Measurements from ENCODE around the gene CX3CL1.

CX3CL1 gene

GRCh38 chr16:57432505-57432904, 60.2 kb downstream of the CX3CL1 start:
- Histone ChIP-seq H3K4me3 (ENCODE audit: low read length in 2 of 2) (no peak overlapping the region), H3K27me3 (ENCODE audit: control insufficient read depth in 2 of 2, insufficient read depth in 2 of 2, low read length in 2 of 2) (no peaks in the 10 kb centered on the region), H3K27ac (ENCODE audit: low read depth in 2 of 2, low read length in 2 of 2) (no peak overlapping the region), H3K36me3 (ENCODE audit: control insufficient read depth in 2 of 2, insufficient read depth in 2 of 2, low read length in 2 of 2) (peaks cover 67 to 76% of the 10 kb centered on the region in 2 donors), H3K4me1 (ENCODE audit: control insufficient read depth in 2 of 2, insufficient read depth in 2 of 2, low read length in 2 of 2) (peaks cover 0 to 3% of the 10 kb centered on the region in 2 donors), H3K9me3 (ENCODE audit: control insufficient read depth in 2 of 2, low read length in 2 of 2) (no peaks in the 10 kb centered on the region), H3K9ac (ENCODE audit: low read depth in 1 of 2, low read length in 2 of 2) (no peak overlapping the region)

- H3K36me3 ChIP-seq (ENCODE audit: control insufficient read depth in 2 of 2, insufficient read depth in 2 of 2, low read length in 2 of 2), result peaks cover 71 to 72% of the 10 kb centered on the region in 2 donors
- H3K27ac ChIP-seq (ENCODE audit: low read depth in 2 of 2, low read length in 2 of 2), result no peak overlapping the region
- peaks cover 0 to 3% of the 10 kb centered on the region in 2 donors for H3K4me1 ChIP-seq (ENCODE audit: control insufficient read depth in 2 of 2, insufficient read depth in 2 of 2, low read length in 2 of 2)
- no peaks in the 10 kb centered on the region for H3K9me3 ChIP-seq (ENCODE audit: control insufficient read depth in 2 of 2, low read length in 2 of 2)
- H3K27me3 ChIP-seq (ENCODE audit: control insufficient read depth in 2 of 2, insufficient read depth in 2 of 2, low read length in 2 of 2), result no peaks in the 10 kb centered on the region
- no peak overlapping the region for H3K4me3 ChIP-seq (ENCODE audit: low read length in 2 of 2)
- no peak overlapping the region for H3K9ac ChIP-seq (ENCODE audit: low read depth in 1 of 2, low read length in 2 of 2)
Measured at GRCh38 chr16:57432989-57433388, 60.7 kb downstream of the CX3CL1 start.

- Histone ChIP-seq H3K4me1 (ENCODE audit: control insufficient read depth in 2 of 2, insufficient read depth in 2 of 2, low read length in 2 of 2) (peaks cover 0 to 3% of the 10 kb centered on the region in 2 donors), H3K9me3 (ENCODE audit: control insufficient read depth in 2 of 2, low read length in 2 of 2) (no peaks in the 10 kb centered on the region), H3K9ac (ENCODE audit: low read depth in 1 of 2, low read length in 2 of 2) (no peak overlapping the region), H3K4me3 (ENCODE audit: low read length in 2 of 2) (no peak overlapping the region), H3K27me3 (ENCODE audit: control insufficient read depth in 2 of 2, insufficient read depth in 2 of 2, low read length in 2 of 2) (no peaks in the 10 kb centered on the region), H3K27ac (ENCODE audit: low read depth in 2 of 2, low read length in 2 of 2) (no peak overlapping the region), H3K36me3 (ENCODE audit: control insufficient read depth in 2 of 2, insufficient read depth in 2 of 2, low read length in 2 of 2) (peaks cover 69 to 70% of the 10 kb centered on the region in 2 donors)
Measured at GRCh38 chr16:57434003-57434402, 61.7 kb downstream of the CX3CL1 start.

All from mucosa of rectum (tissue), 2 donors.